Left cardiac atrium (tissue), 4 donors: ENCODE data around the gene SMIM13. TPM values are rescaled to one million over a fixed set of nuclear protein-coding genes. Genes with fewer than 3 reads are reported as not detected.

Experiments
- ATAC-seq, 2 donors: fragments of 200-7000 bp; cut with Tn5 transposase; one replicate each; pipeline ENCODE4 v1.9.1; 2020; ENCODE audit warnings: mild to moderate bottlenecking in 2 of 2, moderate library complexity in 2 of 2
- DNase-seq: peaks from one replicate; pipeline ENCODE4 v3.0.0-alpha.2; 2020
- intact Hi-C, 2 donors: fragments of 100-400 bp; cut with DNase I; formaldehyde crosslinking; loops; one replicate each; pipeline versions ENCODE4 v1.14.1 to v1.15.1; 2022 to 2023
- long read RNA-seq: library from polyadenylated mRNA; unstranded; transcript quantifications from one replicate; pipeline ENCODE4 v2.0.0, GENCODE V29; 2021
- total RNA-seq, 2 donors: library from RNA; stranded (reverse); fragmentation: NEBNext Ultra II Directional; extraction: Animal tissue kit (Norgen Biotek cat#: 25700); gene quantifications; one replicate each; pipeline ENCODE4 v1.2.1, GENCODE V29; 2021
- donor health status: DM: no; HTN: yes; CAD: no.
- donor health status: DM: no; HTN: yes; CAD: no; lungs with severe emphysema.
- donor health status: DM: yes; HTN: yes; CAD: no.
- donor health status: Dilated cardiomyopathy.

The SMIM13 gene
- total RNA-seq: 10 to 100 TPM; 10.9 to 11.3 TPM
- long read RNA-seq, full-length matches to known transcripts: 1 of 3 reads
- long read RNA-seq, partial matches to known transcripts: 0 of 3 reads
- long read RNA-seq, other reads (novel, unspliced or antisense): 2 of 3 reads

- DNase-seq (peak; percentile 98), ATAC-seq (peak; percentile 99)
- intact Hi-C loops: no loop called here
These were observed at the start of gene SMIM13 for GRCh38 chr6:11093626-11094410. SMIM13 (plus strand) TSS chr6:11093834; CDS start chr6:11094314, 480 bp downstream.

DNA sequence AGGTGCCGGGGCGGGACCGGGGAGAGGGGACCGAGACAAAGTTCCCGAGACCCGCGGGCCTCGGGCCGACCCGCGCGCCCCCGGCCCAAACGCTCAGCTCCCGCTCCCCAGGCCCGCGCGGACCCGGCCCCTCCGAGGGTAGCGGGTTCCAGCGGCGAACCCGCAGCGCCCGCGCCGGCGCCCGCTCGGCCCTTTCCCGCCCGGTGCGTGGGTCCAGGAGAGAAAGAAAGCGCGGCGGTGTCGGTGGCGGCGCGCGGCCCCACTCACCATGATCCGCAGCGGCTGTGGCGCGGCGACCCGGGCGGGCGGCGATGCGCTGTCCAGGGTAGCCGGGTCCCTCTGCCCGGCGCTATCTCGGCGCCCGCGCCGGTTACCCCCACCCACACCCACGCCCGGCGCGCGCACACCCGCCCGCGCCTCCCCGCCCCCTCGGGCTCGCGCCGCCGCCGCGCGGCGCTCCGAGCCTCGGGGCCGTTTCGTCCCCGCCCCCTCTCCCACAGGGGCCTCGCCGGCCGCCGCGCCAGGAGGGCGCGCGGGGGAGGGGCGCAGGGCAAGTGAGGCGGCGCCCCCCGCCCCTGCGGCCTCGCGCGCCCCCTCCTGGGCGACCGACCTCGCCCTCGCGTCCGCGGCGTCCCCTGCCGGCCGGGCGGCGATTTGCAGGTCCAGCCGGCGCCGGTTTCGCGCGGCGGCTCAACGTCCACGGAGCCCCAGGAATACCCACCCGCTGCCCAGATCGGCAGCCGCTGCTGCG is 49.5 kb upstream of the SMIM13 start, which contains the start of gene ELOVL2:
ELOVL2 (minus strand) TSS at position 345 of the 751 bp plus-strand sequence; CDS start at position 270, 75 bp downstream.
- ATAC-seq (peak; percentile 93 to 94), DNase-seq (peak; percentile 27)
- intact Hi-C loops: no loop called here

GRCh38 chr6:11044712-11045167 is 48.9 kb upstream of the SMIM13 start:
- intact Hi-C loops: no loop called here
- no peak for DNase-seq
- no peak for ATAC-seq

DNA sequence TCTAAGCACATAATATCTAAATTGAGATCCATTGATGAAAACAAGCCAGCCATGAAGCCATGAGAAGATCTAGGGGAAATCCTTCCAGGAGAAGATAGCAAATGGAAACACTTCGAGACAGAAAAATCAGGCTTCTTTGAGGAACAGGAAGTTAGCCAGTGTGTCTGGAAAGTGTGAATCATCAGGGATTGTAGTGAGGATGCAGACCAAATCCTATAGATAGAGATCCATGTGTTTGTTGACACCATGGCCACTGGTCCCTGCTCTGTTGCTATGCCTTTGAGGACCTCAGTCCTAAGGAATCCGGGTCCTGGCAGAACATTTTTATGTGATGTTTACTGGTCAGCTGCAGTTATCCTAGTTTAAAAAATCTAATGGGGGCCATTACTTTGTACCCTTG is 42.9 kb upstream of the SMIM13 start:
- ATAC-seq (no peak), DNase-seq (no peak)
- intact Hi-C loops: no loop called here

GRCh38 chr6:11053307-11053706 is 40.3 kb upstream of the SMIM13 start:
- intact Hi-C loops: no loop called here
- ATAC-seq: no peak
- no peak for DNase-seq

- DNase-seq: no peak
- ATAC-seq: no peak
- intact Hi-C loops: no loop called here
These were observed 38.9 kb upstream of the SMIM13 start for GRCh38 chr6:11054722-11055121.

- ATAC-seq (no peak), DNase-seq (no peak)
- intact Hi-C loops: no loop called here
These were observed 38.5 kb upstream of the SMIM13 start for GRCh38 chr6:11055127-11055627.

DNA sequence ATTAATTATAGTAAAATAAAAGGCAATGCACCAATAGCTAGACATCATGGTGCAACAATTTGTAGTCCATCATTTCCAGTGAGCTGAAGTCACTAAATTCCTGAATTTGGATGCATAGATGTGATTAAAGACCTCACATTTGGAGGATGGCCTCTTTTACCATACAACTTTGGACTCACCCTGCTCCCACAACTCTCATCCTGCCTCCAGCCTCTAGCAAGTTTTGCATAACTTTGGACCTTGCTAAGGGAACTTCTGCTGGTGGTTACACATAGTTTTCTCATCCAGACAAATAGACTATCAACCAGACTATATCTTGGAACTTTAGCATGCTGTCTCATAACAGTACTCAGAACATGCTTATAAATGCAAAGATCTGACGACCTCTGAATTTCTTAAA is 36.8 kb upstream of the SMIM13 start:
- intact Hi-C loops: no loop called here
- no peak for DNase-seq
- no peak for ATAC-seq

- no peak for ATAC-seq
- no peak for DNase-seq
- intact Hi-C loops: no loop called here
These were observed 35.2 kb upstream of the SMIM13 start for GRCh38 chr6:11058406-11058805.

GRCh38 chr6:11062083-11062482 is 31.6 kb upstream of the SMIM13 start:
- DNase-seq (no peak), ATAC-seq (no peak)
- intact Hi-C loops: loop anchor here in 1 of 2 donors (10.0 kb wide), 1 partner anchor 587 kb away; no protein-coding TSS in a partner anchor

DNA sequence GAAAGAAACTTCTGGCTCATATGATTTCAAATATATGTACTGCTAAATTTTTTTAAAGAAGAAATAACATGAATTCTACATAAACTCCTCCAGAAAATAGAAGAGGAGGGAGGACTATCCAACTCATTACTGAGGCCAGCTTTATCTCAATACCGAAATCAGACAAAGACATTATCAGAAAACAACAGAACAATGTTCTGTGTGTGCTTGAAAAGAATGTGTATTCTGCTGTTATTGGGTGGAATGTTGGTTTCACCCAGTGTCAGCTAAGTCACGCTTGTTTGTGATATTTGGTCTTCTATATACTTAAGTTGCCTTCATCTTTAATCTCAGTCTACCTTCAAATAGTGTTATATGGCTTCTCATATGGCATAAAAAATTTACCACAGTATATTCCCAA is 30.9 kb upstream of the SMIM13 start:
- no peak for ATAC-seq
- intact Hi-C loops: loop anchor here in 1 of 2 donors (10.0 kb wide), 1 partner anchor 588 kb away; no protein-coding TSS in a partner anchor
- no peak for DNase-seq

- intact Hi-C loops: loop anchor here (5.0 to 10.0 kb wide), 2 partner anchors 113 to 590 kb away; no protein-coding TSS in a partner anchor
- no peak for ATAC-seq
- no peak for DNase-seq
These were observed 28.8 kb upstream of the SMIM13 start for GRCh38 chr6:11064836-11065235.

GRCh38 chr6:11065436-11066202 is 28.0 kb upstream of the SMIM13 start:
- DNase-seq (no peak), ATAC-seq (no peak)
- intact Hi-C loops: loop anchor here (5.0 to 10.0 kb wide), 2 partner anchors 113 to 591 kb away; no protein-coding TSS in a partner anchor

DNA sequence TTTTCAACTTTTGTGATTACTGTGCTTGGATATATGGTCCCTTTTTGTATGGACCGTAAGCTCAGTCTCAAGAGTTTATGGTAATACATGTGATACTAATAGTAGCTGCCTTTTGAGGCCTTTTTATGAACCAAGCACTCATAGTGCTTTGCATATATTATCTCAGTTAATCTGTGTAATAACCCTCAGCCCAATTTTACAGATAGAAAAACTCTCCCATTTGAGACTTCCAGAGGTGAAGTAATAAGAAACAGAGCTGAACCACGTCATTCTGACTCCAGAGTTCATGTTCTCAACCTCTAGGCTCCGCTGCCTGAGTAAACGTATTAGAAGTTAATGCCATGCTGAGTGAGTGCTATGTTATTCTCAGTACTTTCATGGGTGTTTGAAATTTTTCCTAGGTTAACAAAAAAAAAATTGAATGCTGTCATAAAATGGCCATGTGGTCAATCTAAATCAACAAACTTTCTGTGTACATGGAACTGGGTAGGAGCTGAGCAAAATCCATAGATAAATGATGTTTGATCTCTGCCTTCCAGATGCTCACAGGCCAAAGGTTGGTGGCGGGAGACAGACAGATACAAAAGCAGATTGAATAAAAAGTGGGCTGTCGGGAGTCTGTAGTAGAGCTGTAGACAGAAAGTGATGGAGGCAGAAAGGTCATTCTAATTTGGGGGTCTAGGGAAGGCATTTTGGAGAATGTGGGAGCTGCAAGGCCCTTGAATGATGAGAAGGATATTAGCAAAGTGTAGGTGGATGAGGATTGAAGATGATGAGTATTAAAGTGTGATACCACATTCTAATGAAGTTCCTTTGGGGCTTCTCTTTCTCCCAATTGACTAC is 26.9 kb upstream of the SMIM13 start:
- no peak for DNase-seq
- intact Hi-C loops: loop anchor here (5.0 to 10.0 kb wide), 2 partner anchors 114 to 592 kb away; no protein-coding TSS in a partner anchor
- ATAC-seq: no peak

GRCh38 chr6:11067348-11067747 is 26.3 kb upstream of the SMIM13 start:
- intact Hi-C loops: loop anchor here (5.0 to 10.0 kb wide), 2 partner anchors 115 to 593 kb away; no protein-coding TSS in a partner anchor
- DNase-seq (no peak), ATAC-seq (no peak)

GRCh38 chr6:11069760-11070159 is 23.9 kb upstream of the SMIM13 start:
- ATAC-seq: no peak
- intact Hi-C loops: loop anchor here (2.0 to 10.0 kb wide), 3 partner anchors 117 to 595 kb away; no protein-coding TSS in a partner anchor

GRCh38 chr6:11072101-11072500 is 21.5 kb upstream of the SMIM13 start:
- DNase-seq (no peak), ATAC-seq (no peak)
- intact Hi-C loops: no loop called here

More at GRCh38 chr6:11069760-11070159, 23.9 kb upstream of the SMIM13 start:
- DNase-seq: no peak

- intact Hi-C loops: no loop called here
- no peak for DNase-seq
- no peak for ATAC-seq
These were observed 17.1 kb upstream of the SMIM13 start for GRCh38 chr6:11076540-11076939.
